T-helper 17 cell (primary cell): ENCODE results near the gene KIF26B. TPM values are rescaled to one million over a fixed set of nuclear protein-coding genes. Genes with fewer than 3 reads are reported as not detected.

ENCODE experiments used
- ATAC-seq: fragments of 150-1000 bp; cut with Tn5 transposase; 2 replicates; pipeline ENCODE4 v1.10.0; 2021; ENCODE audit warnings: mild to moderate bottlenecking, moderate library complexity
- DNase-seq, 3 donors: peaks; one replicate each; pipeline versions ENCODE4 v3.0.0 to v3.0.0-alpha.2; 2020 to 2021
- H3K9me3 ChIP-seq: one replicate; pipeline ENCODE4 v1.7.0; 2013; ENCODE audit warnings: low read length, mild to moderate bottlenecking; ENCODE audit not compliant: control insufficient read depth, poor library complexity, severe bottlenecking
- H3K27ac Mint-ChIP-seq: one replicate; pipeline ENCODE4 v1.8.0; 2022; ENCODE audit warnings: mild to moderate bottlenecking, moderate library complexity, mixed read lengths
- H3K27me3 Mint-ChIP-seq: one replicate; pipeline ENCODE4 v1.8.0; 2022; ENCODE audit warnings: mixed read lengths
- H3K36me3 Mint-ChIP-seq: one replicate; pipeline ENCODE4 v1.8.0; 2022; ENCODE audit warnings: low read depth, mixed read lengths
- H3K4me1 Mint-ChIP-seq: one replicate; pipeline ENCODE4 v1.8.0; 2022; ENCODE audit warnings: mild to moderate bottlenecking, mixed read lengths
- H3K4me3 Mint-ChIP-seq: one replicate; pipeline ENCODE4 v1.8.0; 2022; ENCODE audit warnings: mild to moderate bottlenecking, moderate library complexity, mixed read lengths
- total RNA-seq, 4 donors: library from RNA in 2 of 4; stranded (reverse) in 2 of 4; gene quantifications; one replicate each; pipeline ENCODE4 v1.2.3 and lab custom pipeline; 2022 to 2026

The KIF26B gene
- total RNA-seq, 2 donors from 2014 or later: not detected

- Mint-ChIP-seq H3K27ac (no peak overlapping the region), H3K4me3 (no peak overlapping the region), H3K4me1 (no peaks in the 10 kb centered on the region), H3K27me3 (peaks cover 9% of the 10 kb centered on the region), H3K36me3 (no peaks in the 10 kb centered on the region)
- ATAC-seq: no peak
- no peaks in the 10 kb centered on the region for H3K9me3 ChIP-seq
- no peak for DNase-seq
Observed at GRCh38 chr1:245483247-245483646, 328.5 kb downstream of the KIF26B start.

- DNase-seq (no peak), ATAC-seq (no peak)
- Mint-ChIP-seq H3K36me3 (no peaks in the 10 kb centered on the region), H3K27me3 (peaks cover 14% of the 10 kb centered on the region), H3K4me1 (no peaks in the 10 kb centered on the region), H3K27ac (no peak overlapping the region), H3K4me3 (no peak overlapping the region)
- H3K9me3 ChIP-seq: no peaks in the 10 kb centered on the region
Observed at GRCh38 chr1:245484176-245484575, 329.4 kb downstream of the KIF26B start.

GRCh38 chr1:245485996-245486395, 331.2 kb downstream of the KIF26B start:
- Mint-ChIP-seq H3K4me3 (no peak overlapping the region), H3K27ac (no peak overlapping the region), H3K36me3 (no peaks in the 10 kb centered on the region), H3K27me3 (peaks cover 27% of the 10 kb centered on the region), H3K4me1 (no peaks in the 10 kb centered on the region)
- no peak for DNase-seq
- ATAC-seq: no peak
- H3K9me3 ChIP-seq: no peaks in the 10 kb centered on the region

- Mint-ChIP-seq H3K36me3 (no peaks in the 10 kb centered on the region), H3K4me1 (no peaks in the 10 kb centered on the region), H3K27ac (no peak overlapping the region), H3K4me3 (no peak overlapping the region), H3K27me3 (peaks cover 23% of the 10 kb centered on the region)
- H3K9me3 ChIP-seq: no peaks in the 10 kb centered on the region
- no peak for ATAC-seq
- no peak for DNase-seq
Observed at GRCh38 chr1:245486775-245487470, 332.1 kb downstream of the KIF26B start.

GRCh38 chr1:245488346-245489129, 333.8 kb downstream of the KIF26B start:
- Mint-ChIP-seq H3K4me3 (no peak overlapping the region), H3K36me3 (no peaks in the 10 kb centered on the region), H3K4me1 (no peaks in the 10 kb centered on the region), H3K27me3 (peaks cover 30% of the 10 kb centered on the region), H3K27ac (no peak overlapping the region)
- no peak for DNase-seq
- ATAC-seq: no peak
- H3K9me3 ChIP-seq: no peaks in the 10 kb centered on the region

GRCh38 chr1:245489838-245490237, 335.1 kb downstream of the KIF26B start:
- no peak for ATAC-seq
- peaks cover 2% of the 10 kb centered on the region for H3K36me3 Mint-ChIP-seq
- H3K4me1 Mint-ChIP-seq: no peaks in the 10 kb centered on the region
- H3K4me3 Mint-ChIP-seq: no peak overlapping the region
- H3K27me3 Mint-ChIP-seq: peaks cover 37% of the 10 kb centered on the region
- no peak for DNase-seq
- no peaks in the 10 kb centered on the region for H3K9me3 ChIP-seq
- no peak overlapping the region for H3K27ac Mint-ChIP-seq

GRCh38 chr1:245493029-245493428, 338.2 kb downstream of the KIF26B start:
- H3K36me3 Mint-ChIP-seq: peaks cover 2% of the 10 kb centered on the region
- DNase-seq (no peak), ATAC-seq (no peak)
- peaks cover 33% of the 10 kb centered on the region for H3K27me3 Mint-ChIP-seq
- H3K4me3 Mint-ChIP-seq: no peak overlapping the region
- no peak overlapping the region for H3K27ac Mint-ChIP-seq
- H3K9me3 ChIP-seq: no peaks in the 10 kb centered on the region
- no peaks in the 10 kb centered on the region for H3K4me1 Mint-ChIP-seq

- H3K9me3 ChIP-seq: no peaks in the 10 kb centered on the region
- Mint-ChIP-seq H3K4me1 (no peaks in the 10 kb centered on the region), H3K27ac (no peak overlapping the region), H3K36me3 (peaks cover 2% of the 10 kb centered on the region), H3K4me3 (no peak overlapping the region), H3K27me3 (peaks cover 17% of the 10 kb centered on the region)
- ATAC-seq (no peak), DNase-seq (no peak)
Observed at GRCh38 chr1:245495681-245496080, 340.9 kb downstream of the KIF26B start.

- no peaks in the 10 kb centered on the region for H3K9me3 ChIP-seq
- no peak overlapping the region for H3K4me3 Mint-ChIP-seq
- H3K27ac Mint-ChIP-seq: no peak overlapping the region
- ATAC-seq: no peak
- H3K36me3 Mint-ChIP-seq: no peaks in the 10 kb centered on the region
- DNase-seq: no peak
- H3K27me3 Mint-ChIP-seq: no peaks in the 10 kb centered on the region
- no peaks in the 10 kb centered on the region for H3K4me1 Mint-ChIP-seq
Observed at GRCh38 chr1:245500546-245500945, 345.8 kb downstream of the KIF26B start.

GRCh38 chr1:245501633-245502032, 346.8 kb downstream of the KIF26B start:
- Mint-ChIP-seq H3K27ac (no peak overlapping the region), H3K4me3 (no peak overlapping the region)
- DNase-seq: no peak

GRCh38 chr1:245503548-245503947, 348.8 kb downstream of the KIF26B start:
- Mint-ChIP-seq H3K4me1 (no peaks in the 10 kb centered on the region), H3K4me3 (no peak overlapping the region), H3K36me3 (no peaks in the 10 kb centered on the region), H3K27ac (no peak overlapping the region), H3K27me3 (no peaks in the 10 kb centered on the region)
- H3K9me3 ChIP-seq: no peaks in the 10 kb centered on the region
- no peak for ATAC-seq
- no peak for DNase-seq

More at GRCh38 chr1:245501633-245502032, 346.8 kb downstream of the KIF26B start:
- no peak for ATAC-seq
- H3K9me3 ChIP-seq: no peaks in the 10 kb centered on the region
- Mint-ChIP-seq H3K4me1 (no peaks in the 10 kb centered on the region), H3K36me3 (no peaks in the 10 kb centered on the region), H3K27me3 (no peaks in the 10 kb centered on the region)

GRCh38 chr1:245510144-245510543, 355.4 kb downstream of the KIF26B start:
- no peak for ATAC-seq
- DNase-seq: no peak
- Mint-ChIP-seq H3K36me3 (peaks cover 3% of the 10 kb centered on the region), H3K4me3 (no peak overlapping the region), H3K4me1 (no peaks in the 10 kb centered on the region), H3K27me3 (peaks cover 29% of the 10 kb centered on the region), H3K27ac (no peak overlapping the region)
- no peaks in the 10 kb centered on the region for H3K9me3 ChIP-seq

GRCh38 chr1:245512181-245512888, 357.6 kb downstream of the KIF26B start:
- Mint-ChIP-seq H3K27me3 (peaks cover 32% of the 10 kb centered on the region), H3K27ac (no peak overlapping the region), H3K4me1 (no peaks in the 10 kb centered on the region), H3K36me3 (peaks cover 3% of the 10 kb centered on the region), H3K4me3 (no peak overlapping the region)
- no peaks in the 10 kb centered on the region for H3K9me3 ChIP-seq
- ATAC-seq (no peak), DNase-seq (no peak)
